RCC 7860 (cell line): ENCODE results near the gene MINK1.
"Not testable (repeated sequence)": the region's sequence is repeated elsewhere in the genome, so short reads cannot be mapped to it uniquely, and the experiment has no call there.

Experiments
- DNase-seq: peaks from one replicate; pipeline ENCODE4 v3.0.0-alpha.2; 2015; ENCODE audit warnings: low spot score
- FAIRE-seq: peaks from 2 replicates; lab custom pipeline; 2012; peaks lifted over from hg19 to GRCh38; lab: Jason Lieb, UNC

Gene MINK1

GRCh38 chr17:4867535-4867934 is 34.4 kb downstream of the MINK1 start:
- not testable (repeated sequence) for DNase-seq, FAIRE-seq

- not testable (repeated sequence) for DNase-seq, FAIRE-seq
These were observed 36.2 kb downstream of the MINK1 start for GRCh38 chr17:4869058-4869998.

- no peak for DNase-seq
- FAIRE-seq: no peak
These were observed 37.7 kb downstream of the MINK1 start for GRCh38 chr17:4870855-4871254.

GRCh38 chr17:4872786-4873185 is 39.6 kb downstream of the MINK1 start:
- FAIRE-seq: no peak

GRCh38 chr17:4877089-4877488 is 43.9 kb downstream of the MINK1 start:
- FAIRE-seq: no peak

More at GRCh38 chr17:4872786-4873185, 39.6 kb downstream of the MINK1 start:
- no peak for DNase-seq

GRCh38 chr17:4879601-4880000 is 46.5 kb downstream of the MINK1 start:
- DNase-seq: no peak
- no peak for FAIRE-seq

More at GRCh38 chr17:4877089-4877488, 43.9 kb downstream of the MINK1 start:
- no peak for DNase-seq

GRCh38 chr17:4880857-4881256 is 47.7 kb downstream of the MINK1 start:
- FAIRE-seq (no peak), DNase-seq (no peak)

GRCh38 chr17:4881761-4882555 is 48.8 kb downstream of the MINK1 start:
- peak; percentile 20 for DNase-seq
- no peak for FAIRE-seq

GRCh38 chr17:4884489-4884888 is 51.3 kb downstream of the MINK1 start:
- DNase-seq (no peak), FAIRE-seq (no peak)

- no peak for DNase-seq
- no peak for FAIRE-seq
These were observed 53.7 kb downstream of the MINK1 start for GRCh38 chr17:4886830-4887229.

- no peak for DNase-seq
- FAIRE-seq: no peak
These were observed 54.4 kb downstream of the MINK1 start for GRCh38 chr17:4887581-4887980.

GRCh38 chr17:4891411-4892410 is 58.6 kb downstream of the MINK1 start:
- DNase-seq (no peak), FAIRE-seq (no peak)

- no peak for FAIRE-seq
- no peak for DNase-seq
These were observed 59.5 kb downstream of the MINK1 start for GRCh38 chr17:4892499-4893221.

GRCh38 chr17:4893272-4893671 is 60.1 kb downstream of the MINK1 start:
- DNase-seq (no peak), FAIRE-seq (no peak)

GRCh38 chr17:4893721-4894560 is 60.8 kb downstream of the MINK1 start:
- no peak for FAIRE-seq
- DNase-seq: no peak

GRCh38 chr17:4895121-4895520 is 62.0 kb downstream of the MINK1 start:
- no peak for FAIRE-seq
- DNase-seq: no peak

- no peak for DNase-seq
- FAIRE-seq: no peak
These were observed 62.7 kb downstream of the MINK1 start for GRCh38 chr17:4895657-4896331.
